Cardiac muscle cell (in vitro differentiated cells and primary cell): ENCODE data around the gene AUTS2. TPM values are rescaled to one million over a fixed set of nuclear protein-coding genes. Genes with fewer than 3 reads are reported as not detected.

Experiments
- DNase-seq, 2 donors: peaks; one replicate each; pipeline versions ENCODE4 v3.0.0 to v3.0.0-alpha.2; 2010 to 2017; ENCODE audit warnings: low read depth in 1 of 2, low spot score in 1 of 2
- H3K27ac ChIP-seq: fragments of 200-600 bp; sonication (generic); 2 replicates; pipeline ENCODE4 v1.5.1; 2016
- H3K27me3 ChIP-seq: fragments of 200-600 bp; sonication (generic); 2 replicates; pipeline ENCODE4 v1.6.0; 2016; ENCODE audit warnings: control low read depth
- H3K36me3 ChIP-seq: fragments of 200-600 bp; sonication (generic); 2 replicates; pipeline ENCODE4 v1.5.1; 2016; ENCODE audit warnings: control low read depth
- H3K4me1 ChIP-seq: fragments of 200-600 bp; sonication (generic); 2 replicates; pipeline ENCODE4 v1.8.1; 2017; ENCODE audit warnings: low read depth, mild to moderate bottlenecking, mixed run types
- H3K4me3 ChIP-seq: fragments of 200-600 bp; sonication (generic); 2 replicates; pipeline ENCODE4 v1.5.1; 2016; ENCODE audit warnings: mild to moderate bottlenecking
- H3K9me3 ChIP-seq: fragments of 200-600 bp; sonication (generic); 2 replicates; pipeline ENCODE4 v1.5.1; 2017; ENCODE audit warnings: low read depth, mild to moderate bottlenecking, control low read depth
- polyA plus RNA-seq: library from polyadenylated mRNA; unstranded; fragments of >200 nt; fragmentation: Nextera tagmentation; extraction: Ambion mirVana; gene quantifications from 2 replicates; pipeline ENCODE4 v1.2.1, GENCODE V29; 2016
- total RNA-seq: library from RNA; depleted of rRNA; stranded (reverse); fragments of >200 nt; gene quantifications from 2 replicates; pipeline ENCODE4 v1.2.3, GENCODE V29; 2016
- TF ChIP-seq, protein P1 (sequence below): IDR thresholded peaks from 2 replicates; pipeline ENCODE4 v1.5.1; 2012; ENCODE audit warnings: low read depth, mild to moderate bottlenecking, low read length

AUTS2 gene
- total and polyA plus RNA-seq, 2 experiments from 2014 or later: 41.0 to 45.5 TPM

DNA sequence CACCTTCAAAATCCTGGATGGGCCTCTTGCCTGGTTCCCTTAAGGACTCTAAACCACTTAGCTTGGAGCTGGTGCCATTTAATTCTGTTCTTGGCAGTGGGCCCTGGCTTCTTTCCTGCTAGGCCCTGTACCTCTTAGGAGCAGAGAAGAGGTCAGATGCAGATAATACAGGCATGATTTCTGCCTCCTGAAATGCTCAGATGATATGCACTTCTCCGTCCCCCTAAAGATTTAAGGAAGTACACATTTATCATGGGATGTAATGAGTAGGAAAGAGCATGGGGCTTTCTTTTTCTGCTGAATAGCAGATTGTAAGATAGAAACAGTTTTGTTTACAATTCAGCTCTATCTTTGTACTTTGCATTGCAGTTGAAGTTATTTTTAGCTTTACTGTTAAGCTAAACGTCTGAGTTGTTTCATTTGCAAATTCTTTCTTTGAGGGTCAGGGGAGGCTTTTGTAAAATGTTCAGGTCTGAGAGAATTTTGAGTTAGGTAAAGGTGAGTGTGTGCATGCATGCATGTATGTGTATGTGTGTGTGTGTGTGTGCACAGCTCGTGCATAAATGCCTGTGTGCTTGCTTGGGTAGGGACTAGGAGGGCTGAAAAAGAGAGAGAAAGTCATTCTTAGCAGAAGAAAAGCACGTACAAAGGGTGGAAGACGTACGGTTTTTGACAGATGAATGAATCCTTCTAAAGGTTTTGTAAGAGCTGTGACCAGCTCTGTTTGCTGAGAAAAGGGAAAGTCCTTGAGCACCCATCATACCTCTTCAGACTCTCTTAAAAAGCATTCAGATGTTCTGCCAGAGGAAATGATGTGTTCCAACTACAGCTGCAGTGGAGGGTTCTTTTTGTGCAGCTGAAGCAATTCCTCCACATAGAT is 364.2 kb downstream of the AUTS2 start:
- DNase-seq: peak; percentile 56 to 64
- Histone ChIP-seq H3K27me3 (no peaks in the 10 kb centered on the region), H3K27ac (peak overlapping the region; percentile 90), H3K9me3 (no peaks in the 10 kb centered on the region), H3K36me3 (no peaks in the 10 kb centered on the region), H3K4me3 (no peak overlapping the region), H3K4me1 (peaks cover 71% of the 10 kb centered on the region)
- TF ChIP-seq, protein P1, sequence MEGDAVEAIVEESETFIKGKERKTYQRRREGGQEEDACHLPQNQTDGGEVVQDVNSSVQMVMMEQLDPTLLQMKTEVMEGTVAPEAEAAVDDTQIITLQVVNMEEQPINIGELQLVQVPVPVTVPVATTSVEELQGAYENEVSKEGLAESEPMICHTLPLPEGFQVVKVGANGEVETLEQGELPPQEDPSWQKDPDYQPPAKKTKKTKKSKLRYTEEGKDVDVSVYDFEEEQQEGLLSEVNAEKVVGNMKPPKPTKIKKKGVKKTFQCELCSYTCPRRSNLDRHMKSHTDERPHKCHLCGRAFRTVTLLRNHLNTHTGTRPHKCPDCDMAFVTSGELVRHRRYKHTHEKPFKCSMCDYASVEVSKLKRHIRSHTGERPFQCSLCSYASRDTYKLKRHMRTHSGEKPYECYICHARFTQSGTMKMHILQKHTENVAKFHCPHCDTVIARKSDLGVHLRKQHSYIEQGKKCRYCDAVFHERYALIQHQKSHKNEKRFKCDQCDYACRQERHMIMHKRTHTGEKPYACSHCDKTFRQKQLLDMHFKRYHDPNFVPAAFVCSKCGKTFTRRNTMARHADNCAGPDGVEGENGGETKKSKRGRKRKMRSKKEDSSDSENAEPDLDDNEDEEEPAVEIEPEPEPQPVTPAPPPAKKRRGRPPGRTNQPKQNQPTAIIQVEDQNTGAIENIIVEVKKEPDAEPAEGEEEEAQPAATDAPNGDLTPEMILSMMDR: no peak

DNA sequence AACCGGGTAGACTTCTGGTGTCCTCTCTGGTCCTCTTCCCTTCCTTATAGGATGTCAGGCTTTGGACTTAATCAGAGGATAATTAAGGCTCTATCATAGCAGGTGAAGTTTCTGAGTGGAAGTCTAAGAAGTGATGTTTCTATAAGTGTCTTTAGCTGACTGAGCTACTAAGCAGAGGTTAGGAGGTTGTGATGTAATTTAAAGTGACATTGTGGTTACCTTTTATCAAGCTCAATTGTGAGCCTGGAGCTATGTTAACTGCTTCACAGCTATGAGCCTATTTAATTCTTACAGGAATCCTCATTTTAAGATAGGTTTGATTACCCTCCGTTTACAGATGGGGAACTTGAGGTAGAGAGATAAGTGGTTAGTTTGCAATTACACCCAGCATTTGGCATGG is 365.1 kb downstream of the AUTS2 start:
- peak overlapping the region; percentile 90 for H3K27ac ChIP-seq
- no peak overlapping the region for H3K4me3 ChIP-seq
- no peak for DNase-seq
- H3K4me1 ChIP-seq: peaks cover 73% of the 10 kb centered on the region
- no peaks in the 10 kb centered on the region for H3K36me3 ChIP-seq
- no peaks in the 10 kb centered on the region for H3K27me3 ChIP-seq
- H3K9me3 ChIP-seq: no peaks in the 10 kb centered on the region
- TF ChIP-seq, protein P1: no peak

DNA sequence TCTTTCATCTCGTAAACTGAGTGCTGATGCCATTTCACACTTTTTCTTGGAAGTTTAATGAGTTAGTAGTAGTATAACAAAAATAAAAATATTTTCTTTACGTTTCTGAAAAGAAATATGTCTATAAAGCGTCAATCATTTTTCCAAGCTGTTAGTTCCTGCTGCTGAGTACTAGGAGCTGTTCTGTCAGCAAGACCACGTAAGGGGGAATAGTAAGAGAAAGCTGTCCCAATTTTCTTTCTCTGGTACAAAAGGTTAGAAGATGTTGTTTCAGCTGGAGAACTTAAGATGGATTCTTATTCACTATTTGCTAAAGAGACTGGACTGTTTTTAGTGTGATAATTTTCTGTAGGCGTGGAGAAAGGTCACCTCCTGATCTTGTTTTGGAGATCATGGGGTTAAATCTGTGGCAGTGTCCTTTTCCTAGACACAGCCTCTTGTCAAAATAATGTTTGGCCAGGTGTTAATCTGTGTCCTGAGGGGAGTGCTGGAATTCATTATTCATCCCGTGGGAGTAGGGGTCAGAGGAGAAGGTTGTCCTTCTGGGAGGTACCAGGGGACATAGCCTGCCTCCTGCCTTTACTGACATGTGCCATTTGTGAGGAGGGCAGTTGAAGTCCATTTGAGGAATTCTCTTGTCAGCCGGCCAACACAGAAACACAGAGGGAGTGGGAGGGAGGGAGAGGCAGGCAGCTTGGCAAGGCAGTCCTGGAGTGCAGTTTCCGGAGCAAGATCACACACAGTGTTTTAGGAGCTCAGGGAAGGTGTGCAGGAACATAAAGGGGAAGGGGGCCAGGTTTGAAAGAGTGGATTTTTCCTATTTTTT is 368.7 kb downstream of the AUTS2 start:
- peak; percentile 53 to 58 for DNase-seq
- Histone ChIP-seq H3K4me1 (peaks cover 64% of the 10 kb centered on the region), H3K27ac (peak overlapping the region; percentile 22), H3K36me3 (no peaks in the 10 kb centered on the region), H3K4me3 (peak overlapping the region; percentile 43), H3K27me3 (no peaks in the 10 kb centered on the region), H3K9me3 (no peaks in the 10 kb centered on the region)
- TF ChIP-seq, protein P1: no peak

DNA sequence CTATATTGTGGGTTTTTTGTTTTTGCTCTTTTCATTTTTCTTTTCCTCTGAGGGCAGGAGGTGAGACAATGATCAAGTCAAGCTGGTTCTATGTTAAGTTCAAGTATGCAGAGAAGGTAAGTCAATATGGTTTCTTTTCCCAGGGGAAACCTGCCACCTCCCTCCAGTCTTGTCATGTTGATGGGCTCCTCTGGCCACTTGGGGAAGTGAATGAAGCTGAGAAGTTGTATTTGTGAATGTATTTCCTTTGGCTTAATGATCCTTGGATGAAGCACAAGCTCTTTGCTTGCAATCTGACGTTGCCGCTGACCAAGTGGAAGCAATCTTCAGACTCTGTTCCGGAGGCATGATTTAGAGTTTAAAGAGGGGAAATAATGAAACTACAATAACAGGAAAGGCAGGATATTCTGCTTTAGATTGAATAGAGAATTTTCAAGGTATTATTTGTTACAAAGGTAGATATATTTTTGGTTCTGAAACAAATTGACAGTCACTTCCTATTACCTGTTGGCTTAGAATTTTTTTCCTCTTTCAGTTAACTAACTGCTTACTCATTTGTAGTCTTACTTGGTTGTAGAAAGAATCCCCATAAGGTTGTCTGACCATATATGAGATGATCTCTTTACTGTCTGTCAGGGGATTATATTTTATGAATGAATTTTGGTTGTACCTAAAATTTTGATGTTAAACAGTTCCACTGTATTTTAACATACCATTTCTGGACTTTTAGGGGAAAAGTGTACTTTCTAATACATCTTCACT is 369.6 kb downstream of the AUTS2 start:
- TF ChIP-seq, protein P1: no peak
- Histone ChIP-seq H3K4me3 (peak overlapping the region; percentile 43), H3K4me1 (peaks cover 56% of the 10 kb centered on the region), H3K9me3 (no peaks in the 10 kb centered on the region), H3K36me3 (no peaks in the 10 kb centered on the region), H3K27ac (peak overlapping the region; percentile 22), H3K27me3 (no peaks in the 10 kb centered on the region)
- peak; percentile 23 to 28 for DNase-seq

DNA sequence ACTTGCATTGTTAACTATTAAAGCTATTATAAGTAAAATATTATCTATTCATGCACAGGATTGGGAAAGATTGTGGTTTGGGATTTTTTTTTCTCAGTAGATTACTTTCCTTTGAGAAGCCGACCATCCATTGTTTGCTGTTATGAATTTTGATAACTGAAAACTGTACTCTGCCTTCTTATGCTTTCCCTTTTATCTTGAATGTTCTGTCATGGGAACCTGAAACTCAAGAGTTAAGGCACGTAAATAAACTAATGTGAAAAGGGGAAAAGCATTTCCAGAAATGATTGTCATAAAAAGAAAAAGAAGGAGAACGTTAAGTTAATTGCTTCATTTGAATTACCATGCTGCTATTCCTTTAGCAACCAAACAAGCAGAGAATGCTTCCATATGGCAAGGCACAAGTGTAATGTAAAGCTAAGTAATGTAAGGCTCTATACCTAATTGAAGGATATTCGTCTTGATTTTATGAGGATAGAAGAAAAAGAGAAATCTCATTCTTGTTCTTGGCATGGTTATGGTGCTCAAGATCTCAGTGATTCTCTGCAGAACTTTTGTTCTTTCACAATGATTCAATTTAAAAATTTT is 370.8 kb downstream of the AUTS2 start:
- Histone ChIP-seq H3K36me3 (no peaks in the 10 kb centered on the region), H3K27me3 (no peaks in the 10 kb centered on the region), H3K27ac (peak overlapping the region; percentile 22), H3K4me1 (peaks cover 46% of the 10 kb centered on the region), H3K4me3 (peak overlapping the region; percentile 43), H3K9me3 (no peaks in the 10 kb centered on the region)
- TF ChIP-seq, protein P1: no peak
- DNase-seq: no peak
